Fibroblast of peridontal ligament (primary cell): ENCODE results near the gene SEC16A.
A peak's percentile ranks its signal among the peaks of the same experiment; 100 is the strongest.
"Not testable (repeated sequence)": the region's sequence is repeated elsewhere in the genome, so short reads cannot be mapped to it uniquely, and the experiment has no call there.

Experiments used
- DNase-seq: peaks from one replicate; pipeline ENCODE4 v3.0.0-alpha.2; 2010; ENCODE audit errors: extremely low read depth

The SEC16A gene

GRCh38 chr9:136438548-136439480, 44.0 kb downstream of the SEC16A start:
- no peak for DNase-seq

DNA sequence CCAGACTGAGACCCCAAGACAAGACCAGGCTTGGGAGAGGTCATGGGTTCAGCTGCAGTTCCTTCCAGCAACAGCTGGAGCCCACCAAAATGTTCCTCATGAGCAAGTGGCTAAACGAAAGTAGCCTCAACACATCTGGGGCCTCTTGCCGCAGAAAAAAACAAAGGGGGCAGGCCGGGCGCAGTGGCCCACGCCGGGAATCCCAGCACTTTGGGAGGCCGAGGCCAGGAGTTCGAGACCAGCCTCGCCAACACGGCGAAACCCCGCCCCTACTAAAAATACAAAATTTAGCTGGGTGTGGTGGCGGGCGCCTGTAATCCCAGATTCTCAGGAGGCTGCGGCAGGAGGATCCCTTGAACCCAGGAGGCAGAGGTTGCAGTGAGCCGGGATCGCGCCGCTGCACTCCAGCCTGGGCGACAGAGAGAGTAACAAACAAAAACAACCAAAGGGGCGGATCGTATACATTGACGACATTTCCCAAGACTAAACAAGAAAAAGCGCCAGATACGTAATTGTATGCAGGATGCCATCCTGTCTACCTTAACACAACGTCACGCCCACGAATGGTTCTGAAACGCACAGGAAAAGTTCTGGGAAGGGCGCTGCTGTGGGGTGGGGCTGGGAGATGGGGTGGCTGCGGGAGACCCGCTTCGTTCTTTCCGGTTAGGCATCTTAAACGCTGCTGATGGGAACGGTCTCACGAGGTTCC, 44.8 kb downstream of the SEC16A start:
- peak; percentile 22 for DNase-seq

DNA sequence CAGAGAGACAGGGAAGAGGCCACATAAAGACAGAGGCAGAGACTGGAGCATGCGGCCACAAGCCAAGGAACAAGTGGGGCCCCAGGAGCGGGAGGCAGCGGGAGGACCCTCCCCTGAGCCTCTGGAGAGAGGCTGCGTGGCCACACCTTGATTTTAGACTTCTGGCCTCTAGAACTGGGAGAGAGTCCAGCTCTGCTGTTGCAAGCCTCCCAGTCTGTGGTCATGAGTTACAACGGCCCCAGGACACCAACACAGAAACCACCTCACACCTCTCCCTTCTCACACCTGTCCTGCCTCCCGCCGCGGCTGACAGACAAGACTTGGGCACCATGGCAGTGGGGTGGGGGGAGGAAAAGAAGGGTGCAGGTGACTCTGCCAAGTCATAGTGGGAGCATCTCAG, 45.4 kb downstream of the SEC16A start:
- DNase-seq, result peak; percentile 58

GRCh38 chr9:136436055-136436634, 46.7 kb downstream of the SEC16A start:
- no peak for DNase-seq

DNA sequence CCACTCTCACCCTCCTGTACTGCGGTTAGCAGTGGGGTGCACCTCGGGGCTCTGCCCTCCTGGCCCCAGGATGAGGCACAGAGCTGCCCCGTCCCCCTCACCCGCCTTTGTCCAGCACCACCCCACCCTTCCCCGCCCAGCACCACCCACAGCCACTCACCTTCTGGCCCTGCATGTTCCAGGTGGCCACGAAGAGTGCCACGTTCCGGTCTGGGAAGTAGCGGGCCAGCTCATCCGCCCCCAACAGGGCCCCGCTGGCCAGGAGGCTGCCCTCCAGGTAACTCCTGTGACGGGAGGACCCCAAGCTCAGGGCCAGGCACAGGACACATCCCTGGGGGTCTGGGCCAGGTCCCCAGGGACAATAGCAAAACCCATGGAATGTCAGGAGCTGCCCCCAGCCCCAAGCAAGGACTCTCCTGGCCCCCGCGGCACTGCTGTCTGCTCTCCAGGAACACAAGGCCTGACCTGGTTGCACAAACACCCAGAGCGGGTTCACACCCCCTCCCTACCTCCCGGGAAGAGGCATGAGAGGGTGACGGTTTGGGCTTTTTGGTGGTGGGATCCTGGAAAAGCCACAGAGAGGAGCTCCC, 48.2 kb downstream of the SEC16A start:
- DNase-seq, result no peak

- no peak for DNase-seq
These were observed 48.8 kb downstream of the SEC16A start for GRCh38 chr9:136433849-136434579.

GRCh38 chr9:136433043-136433715, 49.7 kb downstream of the SEC16A start:
- DNase-seq, result no peak

GRCh38 chr9:136432591-136432990, 50.2 kb downstream of the SEC16A start:
- DNase-seq, result no peak

DNA sequence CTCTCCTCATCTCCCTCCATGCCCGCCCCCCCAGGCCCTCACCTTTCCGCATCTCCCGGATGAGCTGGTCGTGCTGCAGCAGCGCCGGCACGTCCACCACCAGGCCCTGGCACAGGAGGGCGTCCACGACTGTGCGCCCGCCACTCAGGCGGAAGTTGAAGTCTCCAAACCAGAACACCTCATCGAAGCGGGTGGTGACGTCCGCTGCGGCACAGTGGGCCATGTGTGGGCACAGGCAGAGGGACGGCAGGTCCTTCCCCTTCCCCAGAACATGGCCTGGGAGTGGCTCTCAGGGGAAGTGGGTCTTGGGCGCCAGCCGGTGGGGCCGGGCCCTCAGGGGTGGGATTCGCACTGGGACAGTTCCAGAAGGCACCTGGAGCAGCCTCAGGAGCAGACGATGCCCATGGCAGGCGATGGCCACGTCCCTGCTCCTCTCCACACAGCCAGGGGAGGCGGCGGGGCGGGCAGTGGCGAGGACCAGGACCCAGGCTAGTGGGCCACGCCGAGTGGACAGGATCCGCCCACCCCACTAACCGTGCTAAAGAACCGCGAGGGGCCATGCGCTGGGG, 51.0 kb downstream of the SEC16A start:
- no peak for DNase-seq

GRCh38 chr9:136430588-136431234, 52.1 kb downstream of the SEC16A start:
- DNase-seq, result no peak

DNA sequence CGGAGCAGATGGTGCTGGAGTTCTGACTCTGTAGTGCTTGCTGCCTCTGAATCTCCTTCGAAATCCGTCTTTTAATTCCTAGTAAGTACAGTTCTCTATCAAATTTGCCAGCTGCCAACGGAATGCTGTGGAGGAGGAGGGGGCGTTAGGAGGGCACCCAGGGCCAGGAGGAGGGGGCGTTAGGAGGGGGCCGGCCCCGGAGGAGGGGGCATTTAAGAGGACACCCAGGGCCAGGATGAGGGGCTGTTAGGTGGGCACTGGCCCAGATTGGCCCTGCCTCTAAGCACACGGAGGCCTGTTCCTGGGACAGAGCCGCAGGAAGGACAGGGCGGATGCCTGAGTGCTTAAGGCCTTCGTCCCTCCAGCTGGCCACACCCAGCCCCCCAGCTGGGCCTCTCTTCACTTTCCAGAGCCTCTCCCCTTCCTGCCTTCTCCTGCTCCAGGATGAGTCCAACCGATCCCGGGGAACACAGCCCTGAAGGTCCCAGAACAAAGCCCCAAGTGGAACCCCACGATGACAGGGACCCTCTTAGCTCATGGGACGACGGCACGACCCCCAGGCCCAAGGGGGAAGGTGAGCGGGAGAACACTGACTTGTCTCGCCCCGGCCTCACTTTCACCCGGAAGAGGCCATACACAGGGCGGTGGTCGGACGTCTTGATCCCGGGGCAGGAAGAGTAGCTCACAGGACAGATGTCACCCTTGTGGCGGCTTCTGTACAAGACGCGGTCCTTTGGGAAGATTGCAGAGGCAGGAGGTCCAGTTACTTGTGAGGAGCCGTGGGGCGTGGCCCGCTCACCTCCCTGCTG, 53.0 kb downstream of the SEC16A start:
- DNase-seq, result no peak

- DNase-seq, result no peak
These were observed 53.7 kb downstream of the SEC16A start for GRCh38 chr9:136429075-136429628.

GRCh38 chr9:136426787-136427186, 56.1 kb downstream of the SEC16A start:
- no peak for DNase-seq

GRCh38 chr9:136425367-136425766, 57.5 kb downstream of the SEC16A start:
- not testable (repeated sequence) for DNase-seq

- no peak for DNase-seq
These were observed 58.0 kb downstream of the SEC16A start for GRCh38 chr9:136424750-136425362.

GRCh38 chr9:136423432-136424146, 59.3 kb downstream of the SEC16A start:
- DNase-seq, result no peak

DNA sequence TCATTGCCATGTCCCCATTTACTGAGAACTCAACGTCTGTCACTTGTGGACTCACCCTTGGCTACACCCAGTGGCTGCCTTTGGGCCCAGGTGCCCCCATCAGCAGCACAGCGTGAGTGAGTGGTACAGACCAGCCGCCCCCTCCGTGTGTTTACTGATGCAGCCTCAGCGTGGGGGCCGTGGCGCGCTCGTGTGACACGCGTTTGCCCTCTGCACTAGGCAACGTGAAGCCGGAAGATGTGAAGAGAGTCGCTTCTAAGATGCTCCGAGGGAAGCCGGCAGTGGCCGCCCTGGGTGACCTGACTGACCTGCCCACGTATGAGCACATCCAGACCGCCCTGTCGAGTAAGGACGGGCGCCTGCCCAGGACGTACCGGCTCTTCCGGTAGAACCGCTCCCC, 60.0 kb downstream of the SEC16A start:
- no peak for DNase-seq

DNA sequence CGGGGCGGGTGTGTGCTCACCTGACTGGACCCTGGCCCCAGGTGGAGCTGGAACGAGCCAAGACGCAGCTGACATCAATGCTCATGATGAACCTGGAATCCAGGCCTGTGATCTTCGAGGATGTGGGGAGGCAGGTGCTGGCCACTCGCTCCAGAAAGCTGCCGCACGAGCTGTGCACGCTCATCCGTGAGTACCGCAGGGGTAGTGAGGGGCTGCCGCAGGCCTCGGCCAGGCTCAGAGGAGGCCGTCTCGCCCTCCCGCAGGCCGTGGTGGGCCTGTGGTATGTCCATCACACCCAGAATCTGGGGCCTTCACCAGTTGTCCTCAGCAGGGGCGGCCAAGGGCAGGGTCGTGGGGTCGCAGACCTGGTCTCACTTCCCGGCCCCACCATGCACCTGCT, 61.0 kb downstream of the SEC16A start:
- DNase-seq, result no peak
